Mammary epithelial cell (primary cell): Measurements from ENCODE around the gene FBXW2.

Experiments used
- EZH2 ChIP-seq: IDR thresholded peaks from 2 replicates; pipeline ENCODE4 v1.6.1; 2012; ENCODE audit warnings: low read length, inconsistent platforms, borderline replicate concordance
- TF ChIP-seq, protein P1 (sequence below), 2 donors: IDR thresholded peaks in 1 of 2; conservative IDR thresholded peaks in 1 of 2; 2 replicates each; pipeline ENCODE4 v1.5.1; 2011 to 2012; ENCODE audit warnings: inconsistent platforms in 2 of 2, low read length in 2 of 2, mild to moderate bottlenecking in 2 of 2, control low read depth in 1 of 2, low read depth in 1 of 2; ENCODE audit not compliant: insufficient read depth in 1 of 2; ENCODE audit errors: extremely low read depth in 1 of 2

DNA sequence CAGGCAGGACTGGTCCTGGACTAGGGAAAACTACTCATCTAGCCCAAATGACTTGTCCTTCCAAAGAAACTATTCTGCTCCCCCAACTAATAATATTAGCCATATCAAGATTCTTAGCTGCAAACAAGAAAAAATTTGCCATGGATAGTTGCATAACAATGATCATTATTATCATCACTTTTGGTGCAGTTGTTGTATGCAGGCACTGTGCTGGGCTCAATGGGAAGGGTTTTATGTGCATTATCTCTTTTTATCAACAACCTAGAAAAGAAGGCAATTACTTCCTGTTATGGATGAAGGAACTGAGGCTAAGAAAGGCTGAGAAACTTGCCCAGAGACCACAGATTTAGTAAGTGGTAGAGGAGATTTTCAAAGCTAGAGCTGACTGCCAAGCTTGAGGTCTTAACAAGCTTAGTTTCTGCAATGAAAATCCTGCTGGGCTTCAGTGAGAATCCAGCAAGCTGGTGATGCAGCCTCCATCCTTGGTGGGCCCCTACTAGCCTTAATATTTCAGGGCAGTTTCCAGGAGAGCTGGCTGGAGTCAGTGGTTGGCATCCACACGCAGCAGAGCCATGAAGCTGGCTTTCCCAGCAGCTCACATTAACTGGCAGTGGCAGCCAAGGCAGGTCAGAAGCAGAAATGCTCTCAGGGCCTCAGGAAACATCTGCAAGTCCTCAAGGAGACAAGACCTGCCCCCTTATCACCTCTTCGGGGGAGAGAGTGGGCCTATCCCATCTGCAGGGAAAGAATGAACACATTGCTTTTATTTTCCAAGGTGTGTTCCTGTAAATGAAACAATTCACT, 58.4 kb downstream of the FBXW2 start:
- TF ChIP-seq, protein P1, sequence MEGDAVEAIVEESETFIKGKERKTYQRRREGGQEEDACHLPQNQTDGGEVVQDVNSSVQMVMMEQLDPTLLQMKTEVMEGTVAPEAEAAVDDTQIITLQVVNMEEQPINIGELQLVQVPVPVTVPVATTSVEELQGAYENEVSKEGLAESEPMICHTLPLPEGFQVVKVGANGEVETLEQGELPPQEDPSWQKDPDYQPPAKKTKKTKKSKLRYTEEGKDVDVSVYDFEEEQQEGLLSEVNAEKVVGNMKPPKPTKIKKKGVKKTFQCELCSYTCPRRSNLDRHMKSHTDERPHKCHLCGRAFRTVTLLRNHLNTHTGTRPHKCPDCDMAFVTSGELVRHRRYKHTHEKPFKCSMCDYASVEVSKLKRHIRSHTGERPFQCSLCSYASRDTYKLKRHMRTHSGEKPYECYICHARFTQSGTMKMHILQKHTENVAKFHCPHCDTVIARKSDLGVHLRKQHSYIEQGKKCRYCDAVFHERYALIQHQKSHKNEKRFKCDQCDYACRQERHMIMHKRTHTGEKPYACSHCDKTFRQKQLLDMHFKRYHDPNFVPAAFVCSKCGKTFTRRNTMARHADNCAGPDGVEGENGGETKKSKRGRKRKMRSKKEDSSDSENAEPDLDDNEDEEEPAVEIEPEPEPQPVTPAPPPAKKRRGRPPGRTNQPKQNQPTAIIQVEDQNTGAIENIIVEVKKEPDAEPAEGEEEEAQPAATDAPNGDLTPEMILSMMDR (conservative IDR thresholded peaks at IDR 0.05 in 1 of 2, IDR thresholded peaks at IDR 0.05 in 1 of 2; ENCODE audit: extremely low read depth in 1 of 2, insufficient read depth in 1 of 2, low read depth in 1 of 2, low read length in 2 of 2), result no peak
- TF ChIP-seq EZH2, result no peak
